DMS53 treated with DMSO at 0.1 percent for 48 hours (cell line): ENCODE measurements around the gene CATSPERD.
A peak's percentile ranks its signal among the peaks of the same experiment; 100 is the strongest.

Experiments
- DNase-seq: peaks from one replicate; lab custom pipeline; 2025; ENCODE audit not compliant: unreplicated experiment; lab: John Stamatoyannopoulos, UW

CATSPERD gene, protein sequence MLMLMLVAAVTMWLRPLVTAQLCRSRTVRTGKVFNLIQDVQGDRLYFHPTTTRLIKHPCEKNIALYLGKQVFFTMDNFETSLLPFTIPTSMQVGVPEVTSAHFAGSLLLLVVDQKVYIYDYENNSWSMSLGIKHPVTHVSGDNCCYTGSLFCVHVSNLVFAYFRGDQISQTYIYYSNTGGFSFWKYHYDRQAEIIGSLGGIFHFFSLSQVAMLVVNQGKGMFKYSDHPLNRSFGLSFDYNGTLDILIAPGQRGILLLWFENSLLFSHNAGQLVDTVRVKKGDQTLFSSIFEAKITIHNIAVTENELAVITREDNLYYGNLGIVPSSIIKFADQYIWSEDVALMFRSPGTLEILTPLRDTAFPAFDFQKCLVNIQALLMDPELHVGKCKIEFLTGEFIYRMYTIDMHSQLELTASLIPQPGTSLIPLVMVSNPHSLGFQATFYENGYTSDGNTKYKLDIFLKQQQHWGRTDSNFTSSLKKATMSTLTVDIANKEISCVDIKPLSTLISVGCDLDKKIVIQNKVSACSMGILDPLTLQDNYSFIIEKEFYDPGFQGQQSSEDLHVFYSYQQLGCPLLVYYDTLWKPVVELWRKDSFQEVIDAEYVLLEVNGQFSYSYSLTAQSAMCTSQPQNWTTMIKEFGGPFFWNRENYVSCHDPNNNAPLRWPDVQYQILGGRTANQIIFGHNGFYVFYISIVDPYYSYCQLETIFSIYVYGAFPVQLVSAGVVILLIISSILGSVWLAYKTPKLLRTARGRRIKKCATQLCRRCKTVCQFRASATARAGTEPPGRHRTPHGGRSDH

DNA sequence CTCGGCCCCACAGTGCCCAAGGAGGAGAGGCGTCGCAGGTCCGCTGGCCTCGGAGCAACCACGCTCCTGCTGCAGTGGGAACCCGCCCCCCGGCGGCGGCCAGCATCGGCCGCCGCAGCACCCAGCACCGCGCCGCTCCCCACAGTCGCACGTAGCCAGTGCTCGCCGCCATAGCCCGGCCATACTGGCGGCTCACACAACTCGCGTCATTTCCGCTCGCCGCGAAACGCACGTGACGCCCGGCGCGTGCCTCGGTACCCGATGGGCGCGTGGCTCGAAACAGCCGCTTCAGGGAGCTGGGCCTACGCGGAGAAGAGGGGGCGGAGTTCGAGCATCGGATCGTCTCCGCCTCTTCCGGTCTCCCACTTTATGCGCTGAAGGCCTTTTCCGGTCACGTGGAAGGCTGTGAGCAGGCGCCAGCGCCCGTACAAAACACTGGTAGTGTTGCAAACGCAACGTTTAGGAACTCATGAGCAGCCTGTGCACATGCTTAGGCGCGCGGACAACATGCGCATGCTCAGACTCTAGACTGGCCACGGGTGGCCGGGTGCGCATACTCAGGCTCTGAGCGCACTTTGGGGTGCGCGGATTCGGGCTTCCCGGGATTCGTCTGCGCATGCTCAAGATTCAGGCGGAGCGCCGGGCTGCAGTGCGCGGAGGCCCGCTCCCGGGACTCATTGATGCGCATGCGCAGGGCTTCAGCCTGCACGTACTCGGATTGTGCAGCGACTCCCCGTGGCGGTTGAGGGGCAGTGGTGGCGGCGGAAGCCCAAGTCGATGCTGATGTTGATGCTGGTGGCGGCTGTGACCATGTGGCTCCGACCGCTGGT lies at the start of gene CATSPERD, which contains the start of gene LONP1:
Gene CATSPERD (plus strand): TSS at position 677 of the 830 bp plus-strand sequence. CDS start 101 bp downstream, at position 778.
Gene LONP1 (minus strand): TSS at position 186 of the 830 bp plus-strand sequence. CDS start 14 bp downstream, at position 172.
- peak; percentile 89 for DNase-seq

DNA sequence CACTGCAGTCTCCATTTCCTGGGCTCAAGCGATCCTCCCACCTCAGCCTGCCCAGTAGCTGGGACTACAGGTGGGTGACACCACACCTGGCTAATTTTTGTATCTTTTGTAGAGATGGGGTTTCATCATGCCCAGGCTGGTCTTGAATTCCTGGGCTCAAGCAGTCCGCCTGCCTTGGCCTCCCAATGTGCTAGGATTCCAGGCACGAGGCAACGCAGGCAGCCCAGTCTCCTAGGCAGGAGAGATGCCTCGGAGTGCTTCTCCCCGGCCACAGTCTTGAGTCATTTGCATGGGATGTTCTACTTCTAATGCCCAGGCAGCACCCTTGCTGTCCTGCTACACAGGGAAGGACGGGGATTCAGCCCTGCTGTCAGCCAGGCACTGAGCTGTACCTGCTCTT lies 48.8 kb upstream of the CATSPERD start:
- DNase-seq: no peak

DNA sequence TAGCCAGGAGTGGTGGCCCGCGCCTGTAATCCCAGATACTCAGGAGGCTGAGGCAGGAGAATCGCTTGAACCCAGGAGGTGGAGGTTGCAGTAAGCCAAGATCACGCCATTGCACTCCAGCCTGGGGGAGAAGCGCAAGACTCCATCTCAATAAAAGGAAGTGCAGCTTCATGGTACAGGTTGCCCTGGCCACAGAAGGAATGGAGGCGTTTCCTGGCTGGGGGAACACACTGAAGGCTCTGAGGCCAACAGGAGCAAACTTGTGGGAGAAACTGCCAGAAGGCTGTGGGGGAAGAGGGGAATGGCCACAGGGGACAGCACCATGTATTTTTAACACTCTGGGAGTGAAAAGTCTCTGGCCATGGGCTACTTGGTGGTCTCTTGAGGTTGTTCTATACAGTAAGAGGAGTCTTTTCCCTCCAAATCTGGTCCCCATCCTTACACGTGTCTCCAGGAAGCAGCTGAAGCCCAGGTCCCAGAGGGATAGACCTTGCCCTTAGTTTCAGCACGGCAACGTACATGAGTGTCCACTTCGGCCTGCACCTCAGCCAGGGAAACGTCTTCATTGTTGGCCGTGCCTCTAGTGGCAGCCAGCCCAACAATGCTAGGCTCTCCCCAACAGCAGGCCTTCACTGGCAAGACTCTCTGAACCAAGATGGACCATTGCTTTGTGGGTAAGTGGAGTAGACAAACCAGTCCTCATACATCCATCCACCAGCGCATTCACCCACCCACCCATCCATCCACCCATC lies 47.6 kb upstream of the CATSPERD start:
- no peak for DNase-seq

DNA sequence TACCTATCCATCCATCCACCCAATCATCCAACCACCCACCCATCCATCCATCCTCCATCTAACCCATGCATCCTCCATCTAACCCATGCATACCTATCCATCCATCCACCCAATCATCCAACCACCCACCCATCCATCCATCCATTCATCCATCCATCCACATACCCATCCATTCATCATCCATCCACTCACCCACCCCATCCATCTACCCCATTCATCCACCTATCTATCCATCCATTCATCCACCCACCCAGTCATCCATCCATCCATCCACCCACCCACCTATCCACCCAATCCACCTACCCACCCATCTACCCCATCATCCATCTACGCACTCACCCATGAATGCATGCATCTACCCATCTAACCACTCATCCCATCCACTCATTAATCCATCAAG lies 46.7 kb upstream of the CATSPERD start:
- DNase-seq: no peak

DNA sequence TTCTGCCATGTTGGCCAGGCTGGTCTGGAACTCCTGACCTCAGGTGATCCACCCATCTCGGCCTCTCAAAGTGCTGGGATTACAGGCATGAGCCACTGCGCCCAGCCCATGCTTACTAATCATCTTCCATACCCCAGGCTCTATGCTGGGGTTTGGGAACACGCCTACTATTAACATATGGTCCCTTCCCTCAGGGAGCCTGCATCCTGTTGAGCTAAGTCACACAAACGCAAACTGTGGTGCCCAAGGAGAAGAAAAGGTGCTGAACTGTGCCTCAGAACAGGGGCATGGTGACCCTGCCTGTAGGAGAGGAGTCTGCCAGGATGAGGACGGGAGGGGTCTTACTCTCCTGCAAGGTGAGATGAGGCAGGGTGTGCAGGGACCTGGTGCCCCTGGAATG lies 45.7 kb upstream of the CATSPERD start:
- DNase-seq: no peak

DNA sequence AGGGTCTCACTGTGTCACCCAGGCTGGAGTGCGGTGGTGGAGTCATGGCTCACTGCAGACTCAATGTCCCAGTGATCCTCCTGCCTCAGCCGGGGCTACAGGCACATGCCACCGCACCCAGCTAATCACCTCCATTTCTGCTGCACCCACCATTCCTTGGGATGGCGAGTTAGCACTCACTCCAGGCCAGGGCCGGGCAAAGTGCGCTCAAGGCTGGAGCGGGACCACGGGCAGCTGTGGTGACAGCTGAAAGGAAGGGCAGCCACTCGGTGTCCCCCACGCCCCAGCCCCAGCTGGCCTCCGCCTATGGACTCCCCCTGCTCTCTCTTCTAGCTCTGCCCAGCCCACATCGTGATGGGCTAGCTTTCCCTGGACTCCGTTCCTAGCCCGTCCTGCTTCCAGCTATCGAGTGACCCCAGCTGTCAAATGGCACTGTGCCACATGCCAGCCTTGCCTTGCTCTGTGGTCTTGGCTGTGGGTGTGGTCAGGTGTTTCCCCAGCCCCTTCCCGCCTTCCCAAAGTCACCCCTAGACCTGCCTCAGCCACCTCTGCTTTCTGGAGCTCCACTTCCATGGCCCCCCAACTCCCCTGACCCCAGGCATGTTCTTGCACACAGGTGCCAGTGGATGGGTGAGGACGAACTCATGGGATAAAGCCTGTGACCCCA lies 44.2 kb upstream of the CATSPERD start:
- DNase-seq: no peak

DNA sequence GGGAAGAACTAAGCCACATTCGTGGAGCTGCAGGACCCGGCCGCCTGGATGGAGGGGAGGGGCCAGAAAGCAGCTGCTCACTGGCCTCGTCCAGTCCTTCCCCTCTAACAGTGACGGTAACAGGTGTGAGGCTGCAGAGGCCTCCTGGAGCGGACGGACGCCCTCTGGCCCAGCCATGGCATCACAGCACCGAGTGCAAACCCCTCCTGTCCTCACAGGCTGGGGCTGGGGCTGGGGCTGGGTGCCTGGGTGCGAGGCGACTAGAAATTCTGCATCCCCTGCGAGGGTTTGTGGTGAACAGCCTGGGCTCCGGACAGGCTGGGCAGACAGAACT lies 43.7 kb upstream of the CATSPERD start:
- no peak for DNase-seq

DNA sequence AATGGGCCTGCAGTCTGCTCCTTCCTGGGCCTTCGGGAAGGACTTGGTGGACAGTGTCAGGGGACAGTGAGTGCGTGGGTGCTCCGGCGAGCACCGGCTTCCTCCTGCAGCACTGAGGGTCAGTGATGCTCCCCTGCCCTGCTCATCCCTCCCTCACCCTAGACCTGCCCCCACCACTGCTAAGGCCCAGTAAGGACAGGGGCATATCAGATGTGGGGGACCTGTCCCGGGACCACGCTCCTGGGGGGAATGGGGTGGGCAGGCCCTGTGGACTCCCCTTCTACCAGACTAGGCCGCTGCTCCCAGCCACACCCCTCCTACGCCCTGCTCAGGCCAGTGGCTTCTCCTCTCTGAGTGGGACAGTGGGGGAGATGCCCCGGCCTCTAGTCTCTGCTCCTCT lies 43.3 kb upstream of the CATSPERD start:
- DNase-seq: no peak

DNA sequence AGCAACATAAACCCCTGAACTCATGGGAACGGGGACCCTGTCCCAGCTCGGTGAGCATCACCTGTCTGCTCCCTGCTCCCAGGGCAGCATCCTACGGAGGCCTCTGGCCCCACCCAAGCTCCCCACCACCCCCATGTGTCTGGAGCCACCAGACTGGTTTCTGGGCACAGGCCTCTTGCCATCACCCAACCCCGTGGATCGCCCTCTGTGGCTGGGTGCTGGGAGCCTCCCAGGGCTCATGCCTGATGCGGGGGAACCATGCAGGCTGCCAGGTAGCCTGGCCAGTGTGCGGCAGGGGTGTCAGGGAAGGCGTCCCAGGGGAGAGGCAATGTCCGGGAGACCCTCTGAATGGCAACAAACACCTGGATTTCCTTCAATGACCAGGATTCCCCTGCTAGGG lies 42.9 kb upstream of the CATSPERD start:
- no peak for DNase-seq

DNA sequence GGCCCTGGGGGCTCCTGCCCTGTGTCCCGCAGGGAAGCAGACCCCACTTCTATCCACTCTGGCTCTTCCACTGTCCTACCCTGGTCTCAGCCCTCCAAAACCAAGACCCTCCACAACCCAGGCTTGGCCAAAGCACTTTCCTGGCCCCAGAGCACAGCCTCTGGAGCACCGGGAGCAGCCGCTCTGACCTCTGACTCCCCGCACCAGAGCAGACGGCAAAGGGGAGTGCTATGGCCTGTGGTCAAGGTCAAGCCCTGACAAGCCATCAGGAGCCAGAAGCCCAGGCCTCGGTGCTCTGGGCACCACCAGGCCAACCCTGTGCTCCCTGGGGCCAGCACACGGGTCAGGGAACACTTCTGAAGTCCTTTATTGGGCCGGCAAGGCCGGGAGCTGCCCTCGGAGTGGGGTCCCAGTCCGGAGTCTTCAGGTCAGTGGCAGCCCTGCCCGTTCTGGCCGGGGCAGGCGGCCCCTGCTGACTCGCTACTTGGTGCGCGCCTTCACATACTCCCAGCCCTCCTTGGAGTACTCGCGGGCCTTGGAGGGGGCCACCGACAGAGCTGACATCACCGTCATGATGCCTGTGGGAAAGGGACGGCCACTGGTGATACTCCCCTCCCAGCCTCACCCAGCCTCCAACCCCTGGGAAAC lies 42.2 kb upstream of the CATSPERD start:
- no peak for DNase-seq

DNA sequence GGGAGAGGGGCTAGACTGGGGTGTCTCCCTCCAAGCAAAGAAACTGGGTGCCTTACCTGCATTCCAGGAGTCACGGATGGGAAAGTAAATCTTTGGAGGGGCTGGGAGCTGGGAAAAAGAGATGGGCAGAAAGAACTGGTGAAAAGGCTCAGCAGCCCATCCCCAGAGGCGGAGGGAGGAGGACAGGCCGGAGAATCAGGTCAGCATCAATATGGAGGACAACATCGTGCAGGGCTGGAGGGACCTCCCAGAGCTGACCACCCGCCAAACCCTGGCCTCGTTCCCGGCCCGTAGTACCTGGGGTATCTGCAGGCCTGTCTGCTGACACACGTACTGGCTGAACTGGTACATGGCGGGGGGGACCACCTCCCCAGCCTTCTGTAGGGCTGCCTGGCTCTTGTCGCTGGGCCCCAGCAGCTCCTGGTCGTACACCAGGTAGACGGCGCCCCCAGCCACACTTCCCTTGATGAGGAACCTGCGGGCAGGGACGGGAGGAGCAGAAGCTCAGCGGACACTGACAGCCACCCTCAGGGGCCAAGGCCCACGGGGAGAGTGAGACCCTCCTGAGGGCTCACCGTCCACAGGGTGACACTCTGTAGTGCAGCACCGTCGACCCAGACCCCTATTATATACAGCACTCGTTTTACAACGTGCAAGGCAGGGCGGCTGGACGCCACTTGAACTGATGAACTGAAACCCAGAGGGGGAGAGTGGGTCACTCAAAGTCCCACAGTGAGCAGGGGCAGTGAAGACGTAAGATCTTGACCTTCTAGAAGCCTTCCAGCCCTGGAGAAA lies 41.0 kb upstream of the CATSPERD start:
- no peak for DNase-seq

DNA sequence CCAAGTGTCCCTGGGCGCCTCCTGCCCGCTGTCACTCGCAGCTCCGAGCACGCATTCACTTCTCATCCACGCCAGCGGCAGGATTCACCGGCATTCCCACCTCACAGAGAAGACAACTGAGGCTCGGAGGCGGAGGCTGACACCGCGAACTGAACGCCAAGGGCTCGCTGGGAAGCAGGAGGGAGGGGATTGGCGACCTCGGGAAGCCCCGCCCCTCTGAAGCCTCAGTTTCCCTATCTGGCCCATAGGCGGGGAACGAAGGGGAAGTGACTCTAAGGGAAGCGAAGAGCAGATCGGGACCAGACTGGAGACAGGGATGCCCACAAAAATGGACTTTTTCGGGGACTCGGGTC lies 40.4 kb upstream of the CATSPERD start:
- no peak for DNase-seq

DNA sequence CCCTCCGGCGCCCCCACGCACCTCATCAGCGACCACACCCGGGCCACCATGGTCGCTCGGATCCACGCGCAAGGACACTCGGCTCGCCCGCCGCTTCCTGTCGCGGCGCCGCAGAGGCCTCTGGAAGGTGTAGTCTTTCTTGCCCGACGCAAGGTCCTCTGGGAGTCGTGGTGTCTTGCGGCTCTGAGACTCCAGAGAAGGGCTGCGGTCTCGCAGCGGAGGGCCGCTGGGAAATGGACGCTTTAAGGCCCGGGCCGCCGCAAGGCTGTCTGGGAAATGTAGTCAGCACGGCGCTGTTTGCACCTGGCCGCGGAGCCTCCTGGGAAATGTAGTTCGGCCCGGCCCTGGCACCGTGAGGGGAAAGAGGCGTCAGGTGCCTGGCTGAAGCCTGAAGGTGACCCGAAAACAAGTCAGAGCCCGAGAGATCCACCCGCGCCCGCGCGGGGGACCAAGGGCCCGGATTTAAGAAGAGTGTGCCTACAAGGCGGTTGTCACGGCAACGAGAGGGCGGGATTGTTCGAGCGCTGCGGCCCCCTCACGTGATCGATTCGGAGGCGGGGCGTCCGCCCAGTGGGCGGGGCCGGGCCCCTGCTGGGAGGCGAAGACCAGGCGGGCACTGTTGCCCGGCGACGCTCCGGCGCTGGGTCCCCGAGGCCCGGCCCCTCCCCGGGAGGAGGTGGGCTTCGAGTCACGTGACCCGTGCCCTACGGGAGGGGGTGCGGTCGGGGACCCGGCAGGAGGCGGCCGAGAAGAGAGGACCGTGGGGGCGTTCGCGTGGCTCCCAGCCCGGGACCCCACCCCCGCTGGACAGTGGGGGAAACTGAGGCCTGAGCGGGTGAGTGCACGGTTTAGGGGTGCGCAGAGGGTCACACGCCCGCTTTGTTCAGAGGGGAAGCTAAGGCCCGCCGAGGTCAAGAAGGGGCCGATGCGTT lies 39.7 kb upstream of the CATSPERD start, which contains the start of the genes HSD11B1L and MICOS13:
Gene HSD11B1L (plus strand): TSS at position 591 of the 932 bp plus-strand sequence. CDS start 3,806 bp downstream, outside the sequence.
Gene MICOS13 (minus strand): TSS at position 80 of the 932 bp plus-strand sequence. CDS start 30 bp downstream, at position 50.
- DNase-seq: peak; percentile 90

DNA sequence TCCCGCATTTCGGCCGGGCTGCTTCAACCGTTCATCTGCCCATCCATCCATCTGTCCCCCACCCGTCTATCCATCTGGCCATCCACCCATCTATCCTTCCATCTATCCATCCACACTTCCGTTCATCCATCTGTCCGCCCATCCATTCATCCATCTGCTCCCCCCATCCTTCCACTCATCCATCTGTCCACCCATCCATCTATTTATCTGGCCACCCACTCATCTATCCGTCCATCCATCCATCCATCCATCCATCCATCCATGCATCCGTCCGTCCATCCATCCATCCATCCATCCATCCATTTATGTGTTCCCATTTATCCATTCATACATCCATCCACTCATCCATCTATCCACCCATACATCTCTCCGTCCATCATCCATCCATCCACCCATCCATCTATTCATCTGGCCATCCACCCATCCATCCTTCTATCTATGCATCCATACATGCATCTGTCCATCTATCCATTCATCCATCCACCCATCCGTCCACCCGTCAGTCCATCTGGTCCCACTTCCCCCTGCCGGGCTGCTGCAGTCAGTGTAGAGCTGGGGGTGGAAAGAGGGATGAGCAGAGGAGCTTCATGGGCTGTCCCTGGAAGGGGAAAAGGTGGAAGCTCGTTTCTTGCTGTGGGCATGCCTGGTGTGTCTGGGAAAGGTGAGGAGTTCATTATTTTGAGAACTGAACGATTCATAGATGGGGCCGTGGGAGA lies 38.9 kb upstream of the CATSPERD start:
- DNase-seq: no peak

DNA sequence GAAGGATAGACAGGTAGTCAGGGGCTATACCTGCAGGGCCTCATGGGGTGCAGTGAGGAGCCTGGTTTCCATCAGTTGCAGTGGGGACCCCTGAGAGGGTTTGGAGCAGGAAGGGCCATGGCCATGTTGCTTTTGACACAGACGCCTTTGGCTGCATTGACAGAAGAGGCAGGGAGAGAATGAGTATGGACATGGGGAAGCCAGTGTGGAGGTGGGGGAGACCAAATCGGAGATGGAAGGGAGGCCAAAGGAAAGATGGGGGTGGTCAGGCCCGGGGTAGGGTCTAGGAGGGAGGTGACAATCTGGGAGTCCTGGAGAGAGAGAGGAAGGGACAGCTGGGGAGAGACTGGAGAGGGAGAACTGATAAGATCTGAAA lies 38.3 kb upstream of the CATSPERD start:
- DNase-seq: no peak

DNA sequence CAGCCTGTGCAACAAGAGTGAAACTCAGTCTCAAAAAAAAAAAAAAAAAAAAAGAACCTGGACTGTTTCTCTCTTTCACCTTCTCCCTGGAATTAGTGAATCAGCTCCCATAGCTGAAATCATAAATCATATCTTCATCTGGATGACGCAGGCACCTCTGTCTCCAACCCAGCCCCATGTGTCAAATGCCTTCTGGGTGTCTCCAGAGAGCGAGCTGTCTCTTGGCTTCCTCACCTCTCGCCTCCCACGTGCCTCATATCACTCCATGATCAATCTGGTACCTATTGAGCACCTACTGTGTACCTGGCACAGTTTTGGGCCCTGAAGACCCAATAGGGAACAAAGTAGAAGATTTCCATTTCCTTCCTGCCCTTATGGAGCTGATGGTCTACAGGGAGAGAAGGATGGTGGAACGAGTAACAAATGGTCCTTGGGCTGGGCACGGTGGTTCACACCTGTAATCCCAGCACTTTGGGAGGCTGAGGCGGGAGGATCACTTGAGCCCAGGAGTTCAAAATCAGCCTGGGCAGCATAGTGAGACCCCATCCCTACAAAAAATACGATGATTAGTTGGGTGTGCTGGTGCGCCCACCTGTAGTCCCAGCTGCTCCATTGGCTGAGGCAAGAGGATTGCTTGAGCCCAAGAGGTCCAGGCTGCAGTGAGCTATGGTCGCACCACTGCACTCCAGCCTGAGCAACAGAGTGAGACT lies 37.1 kb upstream of the CATSPERD start:
- no peak for DNase-seq
